ENCODE data around the gene NCOA1.
"Not testable (repeated sequence)": the region's sequence is repeated elsewhere in the genome, so short reads cannot be mapped to it uniquely, and the experiment has no call there.

The NCOA1 gene

GRCh38 chr2:24566630-24567029 lies 75.6 kb downstream of the NCOA1 start:
- DNase-seq (ENCODE audit: low spot score), result no peak
- in situ Hi-C loops (cut with MboI; ENCODE audit: low sequenced_read_pairs, unreplicated experiment), result no loop called here
- TF ChIP-seq CTCF (IDR thresholded peaks at IDR 0.05; ENCODE audit: borderline replicate concordance, control extremely low read depth, extremely low read depth, insufficient read depth, missing control alignments), result no peak

GRCh38 chr2:24568551-24568950 lies 77.5 kb downstream of the NCOA1 start:
- DNase-seq (ENCODE audit: low spot score), result no peak
- TF ChIP-seq CTCF (IDR thresholded peaks at IDR 0.05; ENCODE audit: borderline replicate concordance, control extremely low read depth, extremely low read depth, insufficient read depth, missing control alignments), result no peak
- in situ Hi-C loops (cut with MboI; ENCODE audit: low sequenced_read_pairs, unreplicated experiment), result no loop called here

- in situ Hi-C loops (cut with MboI; ENCODE audit: low sequenced_read_pairs, unreplicated experiment); DNase-seq (ENCODE audit: low spot score): not testable (repeated sequence)
Measured at GRCh38 chr2:24569565-24569964, 78.5 kb downstream of the NCOA1 start.

- in situ Hi-C loops (cut with MboI; ENCODE audit: low sequenced_read_pairs, unreplicated experiment), result no loop called here
- no peak for DNase-seq (ENCODE audit: low spot score)
- no peak for TF ChIP-seq CTCF (IDR thresholded peaks at IDR 0.05; ENCODE audit: borderline replicate concordance, control extremely low read depth, extremely low read depth, insufficient read depth, missing control alignments)
Measured at GRCh38 chr2:24570225-24570624, 79.2 kb downstream of the NCOA1 start.

- DNase-seq (ENCODE audit: low spot score), result no peak
- in situ Hi-C loops (cut with MboI; ENCODE audit: low sequenced_read_pairs, unreplicated experiment), result no loop called here
- TF ChIP-seq CTCF (IDR thresholded peaks at IDR 0.05; ENCODE audit: borderline replicate concordance, control extremely low read depth, extremely low read depth, insufficient read depth, missing control alignments), result no peak
Measured at GRCh38 chr2:24571828-24572442, 80.9 kb downstream of the NCOA1 start.

- DNase-seq (ENCODE audit: low spot score), result no peak
- in situ Hi-C loops (cut with MboI; ENCODE audit: low sequenced_read_pairs, unreplicated experiment), result no loop called here
- TF ChIP-seq CTCF (IDR thresholded peaks at IDR 0.05; ENCODE audit: borderline replicate concordance, control extremely low read depth, extremely low read depth, insufficient read depth, missing control alignments), result no peak
Measured at GRCh38 chr2:24576146-24576545, 85.1 kb downstream of the NCOA1 start.

- DNase-seq (ENCODE audit: low spot score), result no peak
- TF ChIP-seq CTCF (IDR thresholded peaks at IDR 0.05; ENCODE audit: borderline replicate concordance, control extremely low read depth, extremely low read depth, insufficient read depth, missing control alignments), result no peak
- in situ Hi-C loops (cut with MboI; ENCODE audit: low sequenced_read_pairs, unreplicated experiment), result no loop called here
Measured at GRCh38 chr2:24576617-24577016, 85.6 kb downstream of the NCOA1 start.

Data from GM13976 (cell line).